DOHH2 (cell line): ENCODE data around the gene HEXIM2.

Source experiments
- H3F3A ChIP-seq: fragments of 200-600 bp; sonication (generic), shearing (Covaris generic); 2 replicates; pipeline ENCODE4 v1.6.0; 2016; ENCODE audit warnings: antibody characterized with exemption, mild to moderate bottlenecking; ENCODE audit not compliant: control insufficient read depth, insufficient read depth
- H3K27ac ChIP-seq: fragments of 200-600 bp; sonication (generic); 2 replicates; pipeline ENCODE4 v1.5.1; 2014; ENCODE audit warnings: low read depth, mild to moderate bottlenecking, low read length, moderate library complexity
- H3K27me3 ChIP-seq: fragments of 200-600 bp; sonication (generic); 2 replicates; pipeline ENCODE4 v1.6.1; 2014; ENCODE audit warnings: mild to moderate bottlenecking, low read length, mixed read lengths; ENCODE audit not compliant: control insufficient read depth
- H3K36me3 ChIP-seq: fragments of 200-600 bp; sonication (generic); 2 replicates; pipeline ENCODE4 v1.6.1; 2014; ENCODE audit warnings: mild to moderate bottlenecking, low read length, moderate library complexity, mixed read lengths; ENCODE audit not compliant: control insufficient read depth
- H3K4me1 ChIP-seq: fragments of 200-600 bp; sonication (generic); 2 replicates; pipeline ENCODE4 v1.6.1; 2014; ENCODE audit warnings: mild to moderate bottlenecking, low read length, mixed read lengths; ENCODE audit not compliant: control insufficient read depth
- H3K4me2 ChIP-seq: fragments of 200-600 bp; sonication (generic); 2 replicates; pipeline ENCODE4 v1.6.0; 2014; ENCODE audit warnings: mild to moderate bottlenecking, low read length, moderate library complexity
- H3K4me3 ChIP-seq: fragments of 200-600 bp; sonication (generic); 2 replicates; pipeline ENCODE4 v1.5.1; 2014; ENCODE audit warnings: mild to moderate bottlenecking, low read length, mixed read lengths
- H3K79me2 ChIP-seq: fragments of 200-600 bp; sonication (generic); 2 replicates; pipeline ENCODE4 v1.6.1; 2014; ENCODE audit warnings: mild to moderate bottlenecking, low read length, mixed read lengths; ENCODE audit not compliant: control insufficient read depth
- H3K9me2 ChIP-seq: fragments of 200-600 bp; sonication (generic); replicated peaks from 2 replicates; pipeline ENCODE4 v1.6.1; 2014; ENCODE audit warnings: mild to moderate bottlenecking, low read length, mixed read lengths; ENCODE audit not compliant: control insufficient read depth
- H3K9me3 ChIP-seq: fragments of 200-600 bp; sonication (generic); 2 replicates; pipeline ENCODE4 v1.6.1; 2014; ENCODE audit warnings: antibody characterized with exemption, low read length, mixed read lengths; ENCODE audit not compliant: control insufficient read depth, insufficient read depth
- H4K20me1 ChIP-seq: fragments of 200-600 bp; sonication (generic); 2 replicates; pipeline ENCODE4 v1.6.0; 2014; ENCODE audit warnings: low read depth, mild to moderate bottlenecking, antibody characterized with exemption, low read length, moderate library complexity; ENCODE audit not compliant: control insufficient read depth, insufficient read depth
- EZH2phosphoT487 ChIP-seq: fragments of 200-600 bp; sonication (generic); IDR thresholded peaks from 2 replicates; pipeline ENCODE4 v1.6.1; 2017; ENCODE audit warnings: borderline replicate concordance, mild to moderate bottlenecking, antibody characterized with exemption, low read length, moderate library complexity, mixed read lengths
- TF ChIP-seq, protein P1 (sequence below): fragments of 200-600 bp; sonication (generic); IDR thresholded peaks from one replicate; pipeline ENCODE4 v1.5.1; 2014; ENCODE audit warnings: antibody characterized with exemption, mild to moderate bottlenecking, low read depth, low read length; ENCODE audit not compliant: poor library complexity, severe bottlenecking

Gene HEXIM2

DNA sequence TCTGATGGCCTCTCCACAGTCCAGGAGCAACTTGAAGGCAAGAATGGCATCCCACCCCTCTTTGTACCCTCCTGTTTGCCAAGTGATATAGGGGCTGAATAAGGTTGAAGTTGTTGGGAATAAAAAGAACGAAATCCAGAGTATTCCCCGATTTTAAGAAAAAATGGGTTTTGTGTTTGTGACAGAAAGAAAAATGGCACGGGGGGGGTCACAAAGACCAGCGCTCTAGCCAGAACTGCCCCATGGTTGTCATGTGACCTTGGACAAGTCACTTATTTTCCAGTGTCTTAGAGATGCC, 15.1 kb upstream of the HEXIM2 start:
- Histone ChIP-seq H3K36me3 (peaks cover 7% of the 10 kb centered on the region; the same call in 1 of the 2 replicates), H3K4me3 (peak overlapping the region; percentile 84), H3K4me1 (peaks cover 50% of the 10 kb centered on the region), H3K79me2 (peaks cover 17% of the 10 kb centered on the region), H3F3A (peaks cover 16% of the 10 kb centered on the region), H4K20me1 (peaks cover 8% of the 10 kb centered on the region), H3K27me3 (peaks cover 36% of the 10 kb centered on the region), H3K4me2 (peak overlapping the region; percentile 80), H3K9me2 (no peaks in the 10 kb centered on the region), H3K9me3 (no peaks in the 10 kb centered on the region), H3K27ac (no peak overlapping the region)
- no peak for TF ChIP-seq EZH2phosphoT487
- TF ChIP-seq, protein P1, sequence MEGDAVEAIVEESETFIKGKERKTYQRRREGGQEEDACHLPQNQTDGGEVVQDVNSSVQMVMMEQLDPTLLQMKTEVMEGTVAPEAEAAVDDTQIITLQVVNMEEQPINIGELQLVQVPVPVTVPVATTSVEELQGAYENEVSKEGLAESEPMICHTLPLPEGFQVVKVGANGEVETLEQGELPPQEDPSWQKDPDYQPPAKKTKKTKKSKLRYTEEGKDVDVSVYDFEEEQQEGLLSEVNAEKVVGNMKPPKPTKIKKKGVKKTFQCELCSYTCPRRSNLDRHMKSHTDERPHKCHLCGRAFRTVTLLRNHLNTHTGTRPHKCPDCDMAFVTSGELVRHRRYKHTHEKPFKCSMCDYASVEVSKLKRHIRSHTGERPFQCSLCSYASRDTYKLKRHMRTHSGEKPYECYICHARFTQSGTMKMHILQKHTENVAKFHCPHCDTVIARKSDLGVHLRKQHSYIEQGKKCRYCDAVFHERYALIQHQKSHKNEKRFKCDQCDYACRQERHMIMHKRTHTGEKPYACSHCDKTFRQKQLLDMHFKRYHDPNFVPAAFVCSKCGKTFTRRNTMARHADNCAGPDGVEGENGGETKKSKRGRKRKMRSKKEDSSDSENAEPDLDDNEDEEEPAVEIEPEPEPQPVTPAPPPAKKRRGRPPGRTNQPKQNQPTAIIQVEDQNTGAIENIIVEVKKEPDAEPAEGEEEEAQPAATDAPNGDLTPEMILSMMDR, result no peak

DNA sequence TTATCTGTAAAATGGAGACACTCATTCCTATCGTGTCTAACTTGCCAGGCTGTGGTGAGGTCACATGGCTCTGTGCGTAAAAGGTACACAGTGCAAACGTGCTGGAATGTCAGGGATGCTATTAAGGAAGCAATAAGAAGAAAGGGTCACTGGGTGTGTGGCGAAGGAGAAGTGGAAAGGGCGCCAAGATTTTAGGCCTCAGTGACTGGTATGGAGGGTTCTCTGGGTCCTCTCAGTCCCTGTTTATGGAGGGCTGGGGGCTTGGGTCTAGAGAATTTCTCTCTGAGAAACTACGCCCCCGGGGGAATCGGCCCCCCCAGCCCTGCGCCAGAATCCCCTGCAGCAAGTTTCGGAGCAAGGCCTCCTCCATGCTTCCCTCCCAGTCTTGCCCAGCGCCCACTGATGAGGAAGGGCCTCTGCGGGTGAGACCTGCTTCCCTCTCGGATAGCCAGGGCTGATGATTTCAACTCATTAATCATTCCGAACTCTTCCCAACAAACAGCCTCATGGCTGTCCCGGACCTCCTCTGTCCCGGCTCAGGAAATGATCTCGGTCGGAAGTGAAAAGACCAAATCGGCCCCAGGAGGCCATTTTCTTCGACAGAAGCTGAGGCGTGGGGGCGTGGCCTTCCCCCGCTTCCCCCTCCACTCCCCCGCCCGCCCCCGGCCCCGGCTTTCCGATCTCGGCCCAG, 14.6 kb upstream of the HEXIM2 start:
- peak overlapping the region; percentile 80 for H3K4me2 ChIP-seq
- peaks cover 18% of the 10 kb centered on the region for H3F3A ChIP-seq
- H4K20me1 ChIP-seq, result peaks cover 11% of the 10 kb centered on the region
- H3K4me3 ChIP-seq, result peak overlapping the region; percentile 84
- peaks cover 7% of the 10 kb centered on the region; the same call in 1 of the 2 replicates for H3K36me3 ChIP-seq
- TF ChIP-seq, protein P1, result no peak
- TF ChIP-seq EZH2phosphoT487, result no peak
- H3K9me3 ChIP-seq, result no peaks in the 10 kb centered on the region
- H3K27me3 ChIP-seq, result peaks cover 36% of the 10 kb centered on the region
- H3K4me1 ChIP-seq, result peaks cover 53% of the 10 kb centered on the region
- no peaks in the 10 kb centered on the region for H3K9me2 ChIP-seq
- peak overlapping the region; percentile 85 for H3K27ac ChIP-seq
- peaks cover 17% of the 10 kb centered on the region for H3K79me2 ChIP-seq

DNA sequence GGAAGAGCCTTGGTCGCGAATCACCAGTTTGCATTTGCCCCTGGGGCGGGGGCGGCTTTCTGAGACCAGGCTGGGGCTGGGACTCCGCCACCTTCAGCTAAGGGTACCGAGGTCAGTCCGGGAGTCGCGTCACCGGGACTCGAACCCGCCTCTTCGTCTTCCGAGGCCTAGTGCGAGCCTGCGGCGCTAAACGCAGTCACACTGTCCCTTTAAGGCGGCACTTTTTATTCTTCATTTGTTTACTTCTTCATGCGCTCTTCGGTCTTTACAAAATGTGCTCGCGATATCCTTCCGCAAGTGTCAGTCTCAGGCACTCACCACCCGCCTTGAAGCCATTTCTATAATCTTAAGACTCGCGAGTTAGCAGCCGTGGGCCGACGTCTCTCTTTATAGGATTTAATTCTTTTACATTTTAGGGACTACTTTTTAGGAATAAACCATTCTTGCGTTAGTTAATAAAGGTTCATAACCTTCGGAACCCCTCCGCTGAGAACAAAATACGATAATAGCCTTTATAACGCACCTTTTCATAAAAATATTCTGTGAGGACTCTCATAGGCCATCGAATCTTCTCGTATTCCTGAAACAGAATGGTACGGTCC, 14.0 kb upstream of the HEXIM2 start:
- Histone ChIP-seq H4K20me1 (peaks cover 11% of the 10 kb centered on the region), H3K9me3 (no peaks in the 10 kb centered on the region), H3K4me1 (peaks cover 53% of the 10 kb centered on the region), H3F3A (peaks cover 18% of the 10 kb centered on the region), H3K27ac (peak overlapping the region; percentile 85), H3K4me2 (peak overlapping the region; percentile 80), H3K9me2 (no peaks in the 10 kb centered on the region), H3K4me3 (peak overlapping the region; percentile 84), H3K36me3 (peaks cover 7% of the 10 kb centered on the region; the same call in 1 of the 2 replicates), H3K79me2 (peaks cover 17% of the 10 kb centered on the region), H3K27me3 (peaks cover 36% of the 10 kb centered on the region)
- no peak for TF ChIP-seq EZH2phosphoT487
- TF ChIP-seq, protein P1, result no peak
